ENCODE results near the gene TMEM184C.

- TF ChIP-seq CTCF (IDR thresholded peaks at IDR 0.05; ENCODE audit: insufficient read depth, low read length) (no peak), POLR2AphosphoS5 (IDR thresholded peaks at IDR 0.05; ENCODE audit: low read depth) (no peak)
Observed at GRCh38 chr4:147596377-147596776, 20.8 kb upstream of the TMEM184C start.
